Mucosa of descending colon (tissue), 3 donors: ENCODE results near the gene RAB26. TPM values are rescaled to one million over a fixed set of nuclear protein-coding genes. Genes with fewer than 3 reads are reported as not detected.

Experiments
- ATAC-seq: fragments of 200-7000 bp; cut with Tn5 transposase; one replicate; pipeline ENCODE4 v1.9.1; 2020; ENCODE audit warnings: mild to moderate bottlenecking, moderate library complexity
- DNase-seq, 3 donors: peaks; one replicate each; pipeline ENCODE4 v3.0.0-alpha.2; 2020
- H3K36me3 ChIP-seq: fragments of 200-600 bp; one replicate; pipeline ENCODE4 v1.8.0; 2021; ENCODE audit warnings: low read depth, mild to moderate bottlenecking
- H3K4me1 ChIP-seq: fragments of 200-600 bp; one replicate; pipeline ENCODE4 v1.8.0; 2021; ENCODE audit warnings: low read depth, mild to moderate bottlenecking
- H3K4me3 ChIP-seq: fragments of 200-600 bp; one replicate; pipeline ENCODE4 v1.8.0; 2021; ENCODE audit warnings: mild to moderate bottlenecking
- H3K9me3 ChIP-seq: fragments of 200-600 bp; one replicate; pipeline ENCODE4 v1.8.0; 2021; ENCODE audit warnings: mild to moderate bottlenecking
- intact Hi-C, 2 donors: fragments of 100-400 bp; cut with DNase I in 1 of 2; cut with micrococcal nuclease in 1 of 2; formaldehyde crosslinking; loops; one replicate each; pipeline versions ENCODE4 v1.11.0 to v1.11.1; 2022; cut with DNase I, micrococcal nuclease
- total RNA-seq, 3 donors: library from RNA; stranded (reverse); fragmentation: NEBNext Ultra II Directional in 2 of 3; extraction: Animal tissue kit (Norgen Biotek cat#: 25700) in 2 of 3; gene quantifications; one replicate each; pipeline versions ENCODE4 v1.2.1 to v1.2.4, GENCODE V29; 2021 to 2023
- TF ChIP-seq, protein P1 (sequence below): fragments of 200-600 bp; IDR thresholded peaks from one replicate; pipeline ENCODE4 v1.8.0; 2022; ENCODE audit warnings: antibody characterized with exemption, mild to moderate bottlenecking
- donor health status: DM: no; HTN: no; CAD: no; lungs with moderate emphysema.
- donor health status: DM: no; HTN: no; CAD: no.
- donor health status: DM: no; HTN: yes; CAD: no.

The RAB26 gene
- total RNA-seq, 3 donors from 2014 or later = 3.8 to 28.3 (median 15.7) TPM

DNA sequence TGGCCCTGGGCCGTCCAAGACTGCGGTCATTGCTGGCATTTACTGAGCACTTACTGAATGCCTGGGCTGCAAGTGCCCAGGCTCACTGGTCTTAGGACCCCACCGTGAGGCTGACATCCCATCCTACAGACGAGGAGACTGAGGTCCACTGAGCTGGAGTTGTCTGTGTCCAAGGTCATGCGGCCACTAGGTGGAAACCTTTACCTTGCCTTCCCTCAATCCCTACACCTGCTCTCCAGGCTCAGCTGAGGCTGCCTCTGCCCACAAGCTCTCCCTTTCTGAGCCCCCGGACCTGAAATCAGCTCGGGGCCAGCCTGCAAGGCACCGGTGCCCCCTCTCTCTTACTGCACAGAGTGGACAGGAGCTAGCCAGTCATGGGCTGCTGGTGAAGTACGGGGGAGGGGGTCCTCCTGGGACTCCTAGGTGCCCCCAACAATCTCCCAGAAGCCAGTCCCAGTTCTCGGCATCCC is 46.5 kb downstream of the RAB26 start:
- peaks cover 14% of the 10 kb centered on the region for H3K4me1 ChIP-seq
- no peaks in the 10 kb centered on the region for H3K36me3 ChIP-seq
- no peaks in the 10 kb centered on the region for H3K9me3 ChIP-seq
- intact Hi-C loops = no loop called here
- TF ChIP-seq, protein P1, sequence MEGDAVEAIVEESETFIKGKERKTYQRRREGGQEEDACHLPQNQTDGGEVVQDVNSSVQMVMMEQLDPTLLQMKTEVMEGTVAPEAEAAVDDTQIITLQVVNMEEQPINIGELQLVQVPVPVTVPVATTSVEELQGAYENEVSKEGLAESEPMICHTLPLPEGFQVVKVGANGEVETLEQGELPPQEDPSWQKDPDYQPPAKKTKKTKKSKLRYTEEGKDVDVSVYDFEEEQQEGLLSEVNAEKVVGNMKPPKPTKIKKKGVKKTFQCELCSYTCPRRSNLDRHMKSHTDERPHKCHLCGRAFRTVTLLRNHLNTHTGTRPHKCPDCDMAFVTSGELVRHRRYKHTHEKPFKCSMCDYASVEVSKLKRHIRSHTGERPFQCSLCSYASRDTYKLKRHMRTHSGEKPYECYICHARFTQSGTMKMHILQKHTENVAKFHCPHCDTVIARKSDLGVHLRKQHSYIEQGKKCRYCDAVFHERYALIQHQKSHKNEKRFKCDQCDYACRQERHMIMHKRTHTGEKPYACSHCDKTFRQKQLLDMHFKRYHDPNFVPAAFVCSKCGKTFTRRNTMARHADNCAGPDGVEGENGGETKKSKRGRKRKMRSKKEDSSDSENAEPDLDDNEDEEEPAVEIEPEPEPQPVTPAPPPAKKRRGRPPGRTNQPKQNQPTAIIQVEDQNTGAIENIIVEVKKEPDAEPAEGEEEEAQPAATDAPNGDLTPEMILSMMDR = no peak
- ATAC-seq = peak; percentile 86
- DNase-seq = peak in 2 of 3 donors; percentile 55 to 79
- H3K4me3 ChIP-seq = no peak overlapping the region

DNA sequence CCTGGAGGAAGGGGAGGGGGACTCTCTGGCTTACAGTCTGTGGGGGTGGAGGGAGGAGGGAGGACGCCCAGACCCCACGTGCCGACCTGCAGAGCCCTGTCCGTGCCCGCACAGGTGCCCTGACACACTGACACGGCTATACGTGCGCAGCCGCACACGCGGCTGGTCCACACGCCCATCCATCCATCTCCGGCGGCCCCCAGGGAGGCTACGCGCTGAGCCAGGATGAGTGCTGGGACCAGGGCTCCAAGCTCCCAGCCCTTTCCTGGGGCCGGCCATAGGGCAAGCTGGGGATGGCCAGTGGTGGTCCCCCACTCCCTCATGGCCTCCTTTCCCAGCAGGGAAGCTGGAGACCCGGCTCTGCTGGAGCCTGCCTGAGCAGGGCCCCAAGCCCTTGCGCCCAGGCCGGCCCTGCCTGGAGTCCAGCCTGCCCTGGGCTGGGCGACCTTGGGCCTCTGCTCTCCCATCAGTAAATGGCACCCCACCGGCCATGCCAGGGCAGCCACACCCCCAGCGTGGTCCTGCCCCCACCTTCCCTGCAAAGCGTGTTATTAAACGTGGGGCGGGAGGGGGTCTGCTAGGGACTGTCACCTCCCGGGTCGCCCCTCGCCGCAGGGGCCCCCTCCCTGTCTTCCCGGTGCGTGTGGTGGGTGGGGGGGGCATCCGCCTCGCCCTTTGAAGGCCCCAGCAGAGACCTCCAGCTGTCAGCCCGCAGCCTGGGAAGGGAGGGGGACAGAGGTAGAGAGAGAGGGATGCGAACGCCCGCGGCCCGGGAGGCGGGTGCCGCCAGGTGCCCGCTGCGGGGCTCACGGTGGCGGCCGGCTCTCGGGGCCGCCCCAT is 47.1 kb downstream of the RAB26 start:
- no peaks in the 10 kb centered on the region for H3K36me3 ChIP-seq
- no peak overlapping the region for H3K4me3 ChIP-seq
- peak; percentile 35 for ATAC-seq
- intact Hi-C loops = no loop called here
- TF ChIP-seq, protein P1 = no peak
- H3K9me3 ChIP-seq = no peaks in the 10 kb centered on the region
- no peak for DNase-seq
- H3K4me1 ChIP-seq = peaks cover 14% of the 10 kb centered on the region

DNA sequence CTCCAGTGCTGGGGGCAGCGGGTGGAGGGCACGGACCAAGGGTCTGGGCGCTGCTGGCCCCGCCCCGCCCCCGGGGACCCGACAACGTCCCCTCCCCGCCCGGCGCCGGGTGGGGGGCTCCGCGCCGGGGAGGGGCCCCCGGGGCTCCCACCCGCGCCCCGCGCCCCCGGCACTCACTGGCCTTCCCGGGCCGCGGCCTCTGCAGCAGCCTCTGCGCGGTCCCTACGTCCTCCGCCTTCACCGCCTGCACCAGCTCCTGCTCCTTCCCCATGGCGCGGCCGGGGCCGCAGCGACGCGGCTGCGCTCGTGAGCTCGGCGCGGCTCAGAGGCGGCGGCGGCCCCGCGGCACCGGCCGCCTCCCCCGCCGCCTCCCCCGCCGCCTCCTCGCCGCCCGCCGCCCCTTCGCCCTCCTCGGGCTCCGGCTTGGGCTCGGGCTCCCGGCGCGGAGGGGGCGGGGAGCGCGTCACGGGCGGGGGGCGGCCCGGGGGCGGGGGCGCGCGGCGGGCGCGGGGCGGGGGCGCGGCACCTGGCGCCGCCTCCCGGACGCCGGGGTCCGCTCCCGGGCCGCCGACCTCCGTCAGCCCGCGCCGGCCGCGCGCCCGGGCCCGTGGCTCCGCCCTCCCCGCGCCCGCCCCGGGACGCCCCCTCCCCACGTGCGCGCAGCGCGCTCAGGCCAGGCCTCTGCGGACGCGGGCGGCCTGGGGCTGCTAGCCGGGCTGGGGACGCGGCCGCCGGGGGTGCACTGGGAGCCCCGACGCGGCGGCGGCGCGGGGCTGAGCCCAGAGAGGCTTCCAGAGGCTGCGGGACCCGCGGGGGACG is 47.9 kb downstream of the RAB26 start, which contains the start of gene CASKIN1:
TSS of gene CASKIN1 (minus strand) at position 444 of the 819 bp plus-strand sequence. CDS start at position 271, 173 bp downstream.
- Histone ChIP-seq H3K4me1 (peaks cover 14% of the 10 kb centered on the region), H3K9me3 (no peaks in the 10 kb centered on the region), H3K36me3 (no peaks in the 10 kb centered on the region), H3K4me3 (no peak within 1 kb of the TSS)
- TF ChIP-seq, protein P1 = no peak
- DNase-seq (no peak), ATAC-seq (no peak)
- intact Hi-C loops = no loop called here

DNA sequence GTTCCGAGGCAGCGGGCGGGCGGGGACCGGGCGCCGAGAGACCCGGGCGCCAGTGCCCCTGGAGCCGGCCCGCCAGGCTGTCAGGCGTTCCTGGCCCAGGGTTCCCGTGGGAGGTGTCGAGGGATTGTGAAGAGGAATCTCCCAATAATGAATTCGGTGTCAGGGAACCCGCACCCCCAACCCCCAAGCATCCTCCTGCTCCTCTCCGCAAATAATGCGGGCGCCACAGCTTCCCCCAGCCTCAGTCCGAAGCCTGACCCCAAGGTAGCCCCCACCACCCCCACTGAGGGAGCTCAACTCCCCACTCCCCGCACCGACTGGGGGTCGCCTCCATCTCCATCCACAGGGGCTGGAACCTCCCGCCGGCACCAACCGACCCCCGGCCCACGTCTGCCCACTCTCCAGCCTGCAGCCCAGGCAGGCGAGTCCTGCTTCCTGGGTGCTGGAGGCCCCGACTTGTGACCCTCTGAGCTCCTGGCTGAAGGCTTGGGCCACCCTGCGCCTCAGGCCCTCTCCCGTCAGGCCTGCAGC is 48.6 kb downstream of the RAB26 start:
- no peaks in the 10 kb centered on the region for H3K36me3 ChIP-seq
- H3K4me3 ChIP-seq = no peak overlapping the region
- intact Hi-C loops = no loop called here
- peaks cover 14% of the 10 kb centered on the region for H3K4me1 ChIP-seq
- no peaks in the 10 kb centered on the region for H3K9me3 ChIP-seq
- TF ChIP-seq, protein P1 = no peak
- ATAC-seq (no peak), DNase-seq (no peak)

DNA sequence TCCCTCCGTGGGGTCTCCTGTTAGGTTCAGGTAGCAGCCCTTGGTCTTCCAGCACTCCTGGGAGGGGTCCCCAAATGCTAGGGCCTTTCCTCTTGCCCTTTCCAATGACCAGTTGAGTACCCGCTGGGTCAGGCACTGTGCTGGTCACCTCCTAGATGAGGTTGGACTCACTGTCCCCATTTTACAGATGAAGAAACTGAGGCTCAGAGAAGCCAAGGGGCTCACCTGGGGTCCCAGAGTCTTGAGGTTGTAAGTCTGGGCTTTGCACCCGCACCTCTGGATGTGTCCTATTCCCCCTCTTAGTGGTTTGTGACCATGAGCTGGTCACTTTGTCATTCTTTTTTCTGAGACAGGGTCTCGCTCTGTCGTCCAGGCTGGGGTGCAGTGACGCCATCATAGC is 49.3 kb downstream of the RAB26 start:
- Histone ChIP-seq H3K4me3 (no peak overlapping the region), H3K36me3 (no peaks in the 10 kb centered on the region), H3K9me3 (no peaks in the 10 kb centered on the region), H3K4me1 (peaks cover 14% of the 10 kb centered on the region)
- intact Hi-C loops = no loop called here
- no peak for DNase-seq
- TF ChIP-seq, protein P1 = no peak
- ATAC-seq = no peak
